Parathyroid adenoma (tissue), 2 donors: ENCODE data around the gene OTOG.

ENCODE experiments used
- H2AFZ ChIP-seq: fragments of 300-600 bp; sonication (generic); one replicate; pipeline ENCODE4 v1.7.0; 2017; ENCODE audit warnings: antibody characterized with exemption, mild to moderate bottlenecking
- H3K27ac ChIP-seq: fragments of 300-600 bp; sonication (generic); one replicate; pipeline ENCODE4 v1.7.0; 2017
- H3K27me3 ChIP-seq: fragments of 300-600 bp; sonication (generic); one replicate; pipeline ENCODE4 v1.7.0; 2017; ENCODE audit warnings: low read length; ENCODE audit not compliant: control insufficient read depth, insufficient read depth
- H3K36me3 ChIP-seq: fragments of 300-600 bp; sonication (generic); one replicate; pipeline ENCODE4 v1.7.0; 2017; ENCODE audit warnings: low read length; ENCODE audit not compliant: control insufficient read depth, insufficient read depth
- H3K4me1 ChIP-seq: fragments of 300-600 bp; sonication (generic); one replicate; pipeline ENCODE4 v1.7.0; 2017; ENCODE audit warnings: control low read depth
- H3K4me2 ChIP-seq: fragments of 300-600 bp; sonication (generic); one replicate; pipeline ENCODE4 v1.7.0; 2017; ENCODE audit warnings: low read length
- H3K4me3 ChIP-seq: fragments of 300-600 bp; sonication (generic); one replicate; pipeline ENCODE4 v1.7.0; 2017; ENCODE audit warnings: low read depth, low read length
- H3K79me2 ChIP-seq: fragments of 300-600 bp; sonication (generic); one replicate; pipeline ENCODE4 v1.7.0; 2017; ENCODE audit warnings: control low read depth
- H3K9ac ChIP-seq: fragments of 300-600 bp; sonication (generic); one replicate; pipeline ENCODE4 v1.7.0; 2017; ENCODE audit warnings: mild to moderate bottlenecking
- H3K9me3 ChIP-seq: fragments of 300-600 bp; sonication (generic); one replicate; pipeline ENCODE4 v1.7.0; 2017; ENCODE audit warnings: low read length; ENCODE audit not compliant: control insufficient read depth
- CTCF ChIP-seq: fragments of 300-600 bp; sonication (generic); IDR thresholded peaks from one replicate; pipeline ENCODE4 v1.7.0; 2017; ENCODE audit warnings: antibody characterized with exemption, mild to moderate bottlenecking
- donor health status: primary hyperparathyroidism.

The OTOG gene

GRCh38 chr11:17694494-17695110 is 147.5 kb downstream of the OTOG start:
- Histone ChIP-seq H3K4me2 (no peak overlapping the region), H3K4me1 (no peaks in the 10 kb centered on the region), H3K4me3 (no peak overlapping the region), H3K9me3 (no peaks in the 10 kb centered on the region), H2AFZ (no peak overlapping the region), H3K79me2 (no peaks in the 10 kb centered on the region), H3K27ac (no peak overlapping the region), H3K27me3 (no peaks in the 10 kb centered on the region), H3K9ac (no peak overlapping the region), H3K36me3 (no peaks in the 10 kb centered on the region)
- no peak for TF ChIP-seq CTCF

GRCh38 chr11:17695454-17696441 is 148.7 kb downstream of the OTOG start:
- Histone ChIP-seq H3K79me2 (no peaks in the 10 kb centered on the region), H3K27ac (no peak overlapping the region), H3K9me3 (no peaks in the 10 kb centered on the region), H3K36me3 (no peaks in the 10 kb centered on the region), H3K4me2 (no peak overlapping the region), H3K27me3 (no peaks in the 10 kb centered on the region), H3K9ac (no peak overlapping the region), H2AFZ (no peak overlapping the region), H3K4me3 (no peak overlapping the region), H3K4me1 (no peaks in the 10 kb centered on the region)
- TF ChIP-seq CTCF: no peak

- no peak for TF ChIP-seq CTCF
- Histone ChIP-seq H3K79me2 (no peaks in the 10 kb centered on the region), H3K27me3 (no peaks in the 10 kb centered on the region)
Observed at GRCh38 chr11:17696741-17697140, 149.7 kb downstream of the OTOG start.

More at GRCh38 chr11:17696741-17697140, 149.7 kb downstream of the OTOG start:
- no peaks in the 10 kb centered on the region for H3K4me1 ChIP-seq
- H2AFZ ChIP-seq: no peak overlapping the region
- H3K4me2 ChIP-seq: no peak overlapping the region
- H3K27ac ChIP-seq: no peak overlapping the region
- H3K4me3 ChIP-seq: no peak overlapping the region
- H3K9ac ChIP-seq: no peak overlapping the region
- H3K9me3 ChIP-seq: no peaks in the 10 kb centered on the region
- no peaks in the 10 kb centered on the region for H3K36me3 ChIP-seq
